Heart left ventricle (tissue), 16 donors: ENCODE measurements around the gene CYB5R2. TPM values are rescaled to one million over a fixed set of nuclear protein-coding genes. Genes with fewer than 3 reads are reported as not detected.

Source experiments
- ATAC-seq, 4 donors: fragments of 200-7000 bp; cut with Tn5 transposase; one replicate each; pipeline ENCODE4 v1.9.1; 2020 to 2022; ENCODE audit warnings: moderate library complexity in 4 of 4, mild to moderate bottlenecking in 3 of 4, moderate number of reproducible peaks in 1 of 4
- DNase-seq, 5 donors: peaks; one replicate each; pipeline ENCODE4 v3.0.0-alpha.2; 2020
- H3K27ac ChIP-seq, 12 donors: fragments of 200-600 bp; sonication (generic) in 4 of 12; one replicate each; pipeline versions ENCODE4 v1.5.0 to v1.8.0; 2016 to 2022; ENCODE audit warnings: mild to moderate bottlenecking in 2 of 12
- H3K27me3 ChIP-seq, 9 donors: fragments of 200-600 bp; sonication (generic) in 2 of 9; one replicate each; pipeline versions ENCODE4 v1.5.1 to v1.8.0; 2016 to 2022; ENCODE audit warnings: mild to moderate bottlenecking in 3 of 9
- H3K36me3 ChIP-seq, 9 donors: fragments of 200-600 bp; sonication (generic) in 2 of 9; one replicate each; pipeline versions ENCODE4 v1.5.0 to v1.8.0; 2018 to 2022; ENCODE audit warnings: mild to moderate bottlenecking in 2 of 9
- H3K4me1 ChIP-seq, 12 donors: fragments of 200-600 bp; sonication (generic) in 4 of 12; one replicate each; pipeline versions ENCODE4 v1.5.0 to v1.8.0; 2016 to 2022; ENCODE audit warnings: mild to moderate bottlenecking in 3 of 12
- H3K4me3 ChIP-seq, 12 donors: fragments of 200-600 bp; sonication (generic) in 4 of 12; one replicate each; pipeline versions ENCODE4 v1.5.0 to v1.8.0; 2017 to 2022; ENCODE audit warnings: mild to moderate bottlenecking in 9 of 12, moderate library complexity in 4 of 12
- H3K9me3 ChIP-seq, 12 donors: fragments of 200-600 bp; sonication (generic) in 4 of 12; one replicate each; pipeline versions ENCODE4 v1.5.0 to v1.8.0; 2016 to 2022; ENCODE audit warnings: mild to moderate bottlenecking in 1 of 12
- POLR2A ChIP-seq, 2 donors: fragments of 450-650 bp; IDR thresholded peaks; one replicate each; pipeline ENCODE4 v1.6.1; 2017; ENCODE audit warnings: antibody characterized with exemption in 2 of 2, mild to moderate bottlenecking in 2 of 2, moderate library complexity in 2 of 2
- WGBS, 4 donors: extraction: QIAGEN DNeasy Blood & Tissue Kit in 2 of 4; methylation state at CpG; one replicate each; pipeline versions ENCODE4 v1.1.5 to v1.1.7; 2013 to 2018; 5-methylcytosine and 5-hydroxymethylcytosine counted together
- intact Hi-C, 10 donors: fragments of 100-400 bp; cut with DNase I; formaldehyde crosslinking; loops; one replicate each; pipeline versions ENCODE4 v1.11.1 to v1.14.2; 2022
- polyA plus RNA-seq, 2 donors: library from polyadenylated mRNA; stranded (reverse); fragments of 200-250 nt; gene quantifications; one replicate each; pipeline ENCODE4 v1.2.3, GENCODE V29; 2013
- total RNA-seq, 9 donors: library from RNA; depleted of rRNA in 2 of 9; stranded (reverse); fragments of >200 nt in 2 of 9; fragmentation: NEBNext Ultra II Directional in 3 of 9; extraction: Animal tissue kit (Norgen Biotek cat#: 25700) in 3 of 9; gene quantifications; one replicate each; pipeline versions ENCODE4 v1.1.0 to v1.2.4, GENCODE V29; 2016 to 2023
- TF ChIP-seq, protein P1 (sequence below), 12 donors: fragments of 200-600 bp; sonication (generic) in 4 of 12; IDR thresholded peaks; one replicate each; pipeline versions ENCODE4 v1.5.0 to v1.8.0; 2018 to 2022; ENCODE audit warnings: antibody characterized with exemption in 12 of 12, mild to moderate bottlenecking in 5 of 12
- donor health status: ischemic (EF 13 %, LVEDD 7.1; RV severe dilation, severe dysfunction).
- donor health status: healthy with polysubstance abuse.
- donor health status: DM: no; HTN: yes; CAD: no.
- donor health status: DM: no; HTN: no; CAD: no.
- donor health status: ischemic (EF 25% LVEDD 6.9; RV normal size, moderate dysfunction).
- donor health status: ischemic (EF 25% LVEDD 5.7; RV mildly dilated, moderate dysfunction).
- donor health status: healthy.
- donor health status: DM: yes; HTN: yes; CAD: no.
- donor health status: ischemic (EF 35%, LVEDD 5.7; RV mildly dilated, moderate dysfunction).
- donor health status: nonischemic (EF 11% LVEDD 7.7; RV severe dilation, severe dysfunction).
- donor health status: DM: yes; HTN: yes; CAD: no.
- donor health status: PGD.
- donor health status: ischemic (EF 29% LVEDD 5.4; RV normal size, mild dysfunction).
- donor health status: nonischemic (EF 23%, LVEDD 6.1; RV moderate dilation, normal function).

CYB5R2 gene
- total and polyA plus RNA-seq, 11 donors = 0.65 to 4.9 (median 1.3) TPM

DNA sequence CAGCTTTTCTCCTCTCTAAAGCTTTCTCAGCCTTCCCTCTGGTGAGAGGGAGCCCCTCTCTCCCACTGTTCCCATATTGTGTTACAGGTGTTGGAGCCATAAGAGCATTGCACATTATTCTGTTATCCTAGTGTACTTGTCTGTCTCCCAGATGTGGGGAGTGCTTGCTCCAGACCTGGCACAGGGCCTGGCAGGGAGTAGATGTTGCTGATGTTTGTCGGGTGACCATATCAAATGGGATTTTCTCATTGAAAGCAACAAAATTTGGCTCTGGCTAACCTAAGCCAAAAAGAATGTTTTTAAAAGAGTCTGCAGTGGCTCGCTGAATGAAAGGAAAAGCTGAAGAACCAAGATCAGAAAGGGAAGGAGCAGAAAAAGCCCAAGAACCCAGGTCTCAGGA lies 41.1 kb downstream of the CYB5R2 start:
- Histone ChIP-seq H3K36me3 (peaks cover 0 to 96% (median 86%) of the 10 kb centered on the region in 9 donors), H3K4me3 (no peak overlapping the region), H3K4me1 (peaks cover 0 to 7% (median 0%) of the 10 kb centered on the region in 12 donors), H3K27me3 (no peaks in the 10 kb centered on the region), H3K9me3 (no peaks in the 10 kb centered on the region), H3K27ac (no peak overlapping the region)
- 86 to 97% (median 89%) methylated on average over 2 of the region's 2 CpGs for WGBS, 4 donors
- DNase-seq (no peak), ATAC-seq (no peak)
- TF ChIP-seq POLR2A (IDR thresholded peaks at IDR 0.05) = no peak
- TF ChIP-seq, protein P1, sequence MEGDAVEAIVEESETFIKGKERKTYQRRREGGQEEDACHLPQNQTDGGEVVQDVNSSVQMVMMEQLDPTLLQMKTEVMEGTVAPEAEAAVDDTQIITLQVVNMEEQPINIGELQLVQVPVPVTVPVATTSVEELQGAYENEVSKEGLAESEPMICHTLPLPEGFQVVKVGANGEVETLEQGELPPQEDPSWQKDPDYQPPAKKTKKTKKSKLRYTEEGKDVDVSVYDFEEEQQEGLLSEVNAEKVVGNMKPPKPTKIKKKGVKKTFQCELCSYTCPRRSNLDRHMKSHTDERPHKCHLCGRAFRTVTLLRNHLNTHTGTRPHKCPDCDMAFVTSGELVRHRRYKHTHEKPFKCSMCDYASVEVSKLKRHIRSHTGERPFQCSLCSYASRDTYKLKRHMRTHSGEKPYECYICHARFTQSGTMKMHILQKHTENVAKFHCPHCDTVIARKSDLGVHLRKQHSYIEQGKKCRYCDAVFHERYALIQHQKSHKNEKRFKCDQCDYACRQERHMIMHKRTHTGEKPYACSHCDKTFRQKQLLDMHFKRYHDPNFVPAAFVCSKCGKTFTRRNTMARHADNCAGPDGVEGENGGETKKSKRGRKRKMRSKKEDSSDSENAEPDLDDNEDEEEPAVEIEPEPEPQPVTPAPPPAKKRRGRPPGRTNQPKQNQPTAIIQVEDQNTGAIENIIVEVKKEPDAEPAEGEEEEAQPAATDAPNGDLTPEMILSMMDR (IDR thresholded peaks at IDR 0.05) = no peak
- intact Hi-C loops = no loop called here

DNA sequence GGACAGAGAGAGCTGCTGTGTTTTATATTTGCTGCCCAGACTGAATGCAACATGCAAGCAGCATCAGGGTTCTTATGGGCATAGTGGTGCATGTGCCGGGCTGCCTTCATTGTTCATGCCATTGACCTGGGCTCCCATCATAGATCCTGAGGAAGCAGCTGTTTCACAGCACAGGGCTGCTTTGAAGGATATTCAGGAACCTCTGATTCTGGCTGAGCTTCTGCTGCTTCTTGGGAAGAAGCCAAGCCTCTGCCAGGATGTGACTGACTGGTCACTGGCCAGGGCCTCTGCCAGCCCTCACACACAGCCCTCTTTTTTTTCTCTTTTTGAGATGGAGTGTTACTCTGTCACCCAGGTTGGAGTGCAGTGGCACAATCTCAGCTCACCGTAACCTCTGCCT lies 43.3 kb downstream of the CYB5R2 start:
- 58 to 75% (median 68%) methylated on average over 1 to 2 of the region's 2 CpGs for WGBS, 4 donors
- H3K36me3 ChIP-seq = peaks cover 0 to 97% (median 89%) of the 10 kb centered on the region in 9 donors
- no peak overlapping the region for H3K4me3 ChIP-seq
- H3K9me3 ChIP-seq = no peaks in the 10 kb centered on the region
- H3K4me1 ChIP-seq = peaks cover 0 to 7% (median 0%) of the 10 kb centered on the region in 12 donors
- ATAC-seq = peak; percentile 65 to 79 (median 68)
- TF ChIP-seq, protein P1 (IDR thresholded peaks at IDR 0.05) = no peak
- TF ChIP-seq POLR2A (IDR thresholded peaks at IDR 0.05) = no peak
- H3K27me3 ChIP-seq = no peaks in the 10 kb centered on the region
- H3K27ac ChIP-seq = no peak overlapping the region
- peak in 4 of 5 donors; percentile 27 to 57 (median 42) for DNase-seq
- intact Hi-C loops = no loop called here

DNA sequence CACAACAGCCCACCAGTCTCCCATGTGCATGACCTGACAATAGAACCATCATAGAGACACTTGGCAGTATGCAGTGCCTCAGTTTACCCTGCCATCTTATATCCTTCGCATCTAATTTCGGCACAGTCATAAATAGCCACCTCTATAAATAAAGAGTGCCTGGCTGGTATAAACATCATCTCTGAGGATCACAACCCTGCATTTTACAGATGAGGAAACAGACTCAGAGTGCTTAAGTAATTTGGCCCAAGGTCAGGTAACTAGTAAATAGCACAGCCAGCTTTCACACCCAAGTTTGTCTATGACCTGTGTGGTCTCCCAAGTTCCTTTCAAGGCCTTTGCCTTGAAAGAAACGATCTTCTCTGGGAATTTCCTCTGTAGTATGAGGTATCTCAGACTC lies 44.6 kb downstream of the CYB5R2 start:
- WGBS, 4 donors = 64 to 80% (median 69%) methylated on average over 3 of the region's 3 CpGs
- ATAC-seq (no peak), DNase-seq (no peak)
- peaks cover 0 to 7% (median 0%) of the 10 kb centered on the region in 12 donors for H3K4me1 ChIP-seq
- no peak overlapping the region for H3K4me3 ChIP-seq
- no peaks in the 10 kb centered on the region for H3K9me3 ChIP-seq
- TF ChIP-seq POLR2A (IDR thresholded peaks at IDR 0.05) = no peak
- TF ChIP-seq, protein P1 (IDR thresholded peaks at IDR 0.05) = no peak
- H3K27me3 ChIP-seq = no peaks in the 10 kb centered on the region
- H3K27ac ChIP-seq = no peak overlapping the region
- intact Hi-C loops = loop anchor here in 1 of 10 donors (5.0 kb wide), 1 partner anchor 56 kb away; no protein-coding TSS in a partner anchor
- H3K36me3 ChIP-seq = peaks cover 0 to 96% (median 83%) of the 10 kb centered on the region in 9 donors

DNA sequence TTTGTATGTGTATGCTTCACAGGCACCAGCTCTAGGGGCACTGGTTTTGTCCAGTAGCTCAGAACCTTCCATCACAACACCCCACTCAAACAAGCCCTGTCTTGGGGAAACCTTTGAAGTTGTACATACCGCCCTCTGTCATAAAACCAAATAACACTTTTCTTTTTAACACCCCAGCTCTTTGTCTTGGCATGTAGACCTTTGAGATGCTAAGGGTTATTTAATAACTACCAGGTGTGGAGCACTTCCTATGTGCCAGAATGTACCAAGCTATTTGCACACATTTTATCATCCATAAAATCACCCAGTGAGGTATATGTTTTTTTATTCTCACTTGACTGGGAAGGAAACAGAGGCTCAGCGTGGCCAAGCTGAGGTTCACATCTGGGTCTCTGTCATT lies 50.6 kb downstream of the CYB5R2 start:
- ATAC-seq (no peak), DNase-seq (no peak)
- Histone ChIP-seq H3K27ac (no peak overlapping the region), H3K27me3 (no peaks in the 10 kb centered on the region), H3K4me1 (no peaks in the 10 kb centered on the region), H3K9me3 (no peaks in the 10 kb centered on the region), H3K36me3 (peaks cover 0 to 75% (median 47%) of the 10 kb centered on the region in 9 donors), H3K4me3 (no peak overlapping the region)
- intact Hi-C loops = no loop called here
- WGBS, 4 donors = 94 to 97% (median 96%) methylated on average over 2 of the region's 2 CpGs
- no peak for TF ChIP-seq POLR2A (IDR thresholded peaks at IDR 0.05)
- TF ChIP-seq, protein P1 (IDR thresholded peaks at IDR 0.05) = no peak
